ENCODE results near the gene RSBN1L.

- TF ChIP-seq, protein P1, sequence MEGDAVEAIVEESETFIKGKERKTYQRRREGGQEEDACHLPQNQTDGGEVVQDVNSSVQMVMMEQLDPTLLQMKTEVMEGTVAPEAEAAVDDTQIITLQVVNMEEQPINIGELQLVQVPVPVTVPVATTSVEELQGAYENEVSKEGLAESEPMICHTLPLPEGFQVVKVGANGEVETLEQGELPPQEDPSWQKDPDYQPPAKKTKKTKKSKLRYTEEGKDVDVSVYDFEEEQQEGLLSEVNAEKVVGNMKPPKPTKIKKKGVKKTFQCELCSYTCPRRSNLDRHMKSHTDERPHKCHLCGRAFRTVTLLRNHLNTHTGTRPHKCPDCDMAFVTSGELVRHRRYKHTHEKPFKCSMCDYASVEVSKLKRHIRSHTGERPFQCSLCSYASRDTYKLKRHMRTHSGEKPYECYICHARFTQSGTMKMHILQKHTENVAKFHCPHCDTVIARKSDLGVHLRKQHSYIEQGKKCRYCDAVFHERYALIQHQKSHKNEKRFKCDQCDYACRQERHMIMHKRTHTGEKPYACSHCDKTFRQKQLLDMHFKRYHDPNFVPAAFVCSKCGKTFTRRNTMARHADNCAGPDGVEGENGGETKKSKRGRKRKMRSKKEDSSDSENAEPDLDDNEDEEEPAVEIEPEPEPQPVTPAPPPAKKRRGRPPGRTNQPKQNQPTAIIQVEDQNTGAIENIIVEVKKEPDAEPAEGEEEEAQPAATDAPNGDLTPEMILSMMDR (IDR thresholded peaks at IDR 0.05), result no peak
- no peak for TF ChIP-seq POLR2A (IDR thresholded peaks at IDR 0.05)
- no peak for TF ChIP-seq POLR2AphosphoS5 (IDR thresholded peaks at IDR 0.05)
- no peak for TF ChIP-seq EP300 (IDR thresholded peaks at IDR 0.05)
These were observed 6.3 kb downstream of the RSBN1L start for GRCh38 chr7:77702513-77702912.

Data from gastroesophageal sphincter (tissue), 3 donors.